Neural cell (in vitro differentiated cells): ENCODE data around the gene ODF4. TPM values are rescaled to one million over a fixed set of nuclear protein-coding genes. Genes with fewer than 3 reads are reported as not detected.

Source experiments
- H2AFZ ChIP-seq: fragments of 200-600, 300-800 bp; sonication (generic), shearing (Covaris generic); 2 replicates; pipeline ENCODE4 v1.6.0; 2014; ENCODE audit warnings: low read depth, mild to moderate bottlenecking, antibody characterized with exemption, low read length, moderate library complexity
- H3F3A ChIP-seq: fragments of 200-600 bp; shearing (Covaris generic); 2 replicates; pipeline ENCODE4 v1.6.1; 2016; ENCODE audit warnings: mild to moderate bottlenecking, moderate library complexity, mixed read lengths, antibody characterized with exemption, low read length; ENCODE audit not compliant: insufficient read depth, poor library complexity, severe bottlenecking
- H3K27ac ChIP-seq: fragments of 200-600, 300-800 bp; sonication (generic), shearing (Covaris generic); 2 replicates; pipeline ENCODE4 v1.5.1; 2014; ENCODE audit warnings: mild to moderate bottlenecking, low read length, moderate library complexity
- H3K27me3 ChIP-seq: fragments of 300-800, 200-600 bp; sonication (generic), shearing (Covaris generic); 2 replicates; pipeline ENCODE4 v1.6.0; 2014; ENCODE audit warnings: mild to moderate bottlenecking, low read depth, low read length, moderate library complexity; ENCODE audit not compliant: insufficient read depth
- H3K36me3 ChIP-seq: fragments of 300-800, 200-600 bp; sonication (generic), shearing (Covaris generic); 2 replicates; pipeline ENCODE4 v1.5.1; 2014; ENCODE audit warnings: mild to moderate bottlenecking, antibody characterized with exemption, low read length, moderate library complexity; ENCODE audit not compliant: insufficient read depth
- H3K4me2 ChIP-seq: fragments of 300-800, 200-600 bp; sonication (generic), shearing (Covaris generic); 2 replicates; pipeline ENCODE4 v1.6.0; 2014; ENCODE audit warnings: mild to moderate bottlenecking, low read length
- H3K4me3 ChIP-seq: fragments of 300-800, 200-600 bp; sonication (generic), shearing (Covaris generic); 2 replicates; pipeline ENCODE4 v1.5.1; 2014; ENCODE audit warnings: mild to moderate bottlenecking, low read length, moderate library complexity
- H3K79me2 ChIP-seq: fragments of 200-600 bp; shearing (Covaris generic); replicated peaks from 2 replicates; pipeline ENCODE4 v1.6.0; 2014; ENCODE audit warnings: mild to moderate bottlenecking, low read length, moderate library complexity; ENCODE audit not compliant: insufficient read depth
- H3K9ac ChIP-seq: fragments of 300-800, 200-600 bp; sonication (generic), shearing (Covaris generic); 2 replicates; pipeline ENCODE4 v1.6.1; 2016; ENCODE audit warnings: mild to moderate bottlenecking, low read length, mixed read lengths
- H3K9me2 ChIP-seq: fragments of 200-600 bp; shearing (Covaris generic); 2 replicates; pipeline ENCODE4 v1.6.1; 2016; ENCODE audit warnings: mild to moderate bottlenecking, low read length, mixed read lengths; ENCODE audit not compliant: insufficient read depth
- H3K9me3 ChIP-seq: fragments of 200-600, 300-800 bp; sonication (generic), shearing (Covaris generic); 2 replicates; pipeline ENCODE4 v1.6.1; 2016; ENCODE audit warnings: mild to moderate bottlenecking, mixed run types, low read length, moderate library complexity, mixed read lengths
- H4K20me1 ChIP-seq: fragments of 200-600 bp; shearing (Covaris generic); 2 replicates; pipeline ENCODE4 v1.6.1; 2016; ENCODE audit warnings: mild to moderate bottlenecking, mixed run types; ENCODE audit not compliant: insufficient read depth
- CTCF ChIP-seq: fragments of 450-650 bp; IDR thresholded peaks from 2 replicates; pipeline ENCODE4 v1.5.1; 2014; ENCODE audit warnings: antibody characterized with exemption, mild to moderate bottlenecking, moderate library complexity; ENCODE audit not compliant: poor library complexity, severe bottlenecking
- EP300 ChIP-seq: fragments of 450-650 bp; conservative IDR thresholded peaks from 2 replicates; pipeline ENCODE4 v1.6.1; 2014; ENCODE audit warnings: antibody characterized with exemption, mild to moderate bottlenecking, moderate library complexity; ENCODE audit not compliant: poor library complexity, severe bottlenecking
- EZH2 ChIP-seq: fragments of 200-600, 300-800 bp; shearing (Covaris generic), sonication (generic); IDR thresholded peaks from 2 replicates; pipeline ENCODE4 v1.6.1; 2014; ENCODE audit warnings: antibody characterized with exemption, low read length, borderline replicate concordance, mild to moderate bottlenecking; ENCODE audit not compliant: insufficient read depth, poor library complexity, severe bottlenecking
- MXI1 ChIP-seq: fragments of 450-650 bp; conservative IDR thresholded peaks from 2 replicates; pipeline ENCODE4 v1.6.1; 2014; ENCODE audit warnings: antibody characterized with exemption, mild to moderate bottlenecking; ENCODE audit not compliant: poor library complexity, severe bottlenecking
- POLR2AphosphoS5 ChIP-seq: IDR thresholded peaks from 2 replicates; pipeline ENCODE4 v1.6.1; 2012
- RAD21 ChIP-seq: fragments of 450-650 bp; conservative IDR thresholded peaks from 2 replicates; pipeline ENCODE4 v1.6.1; 2014; ENCODE audit warnings: antibody characterized with exemption, mild to moderate bottlenecking, moderate library complexity
- REST ChIP-seq: IDR thresholded peaks from 2 replicates; pipeline ENCODE4 v1.6.1; 2012; ENCODE audit warnings: borderline replicate concordance
- SMC3 ChIP-seq: fragments of 450-650 bp; conservative IDR thresholded peaks from 2 replicates; pipeline ENCODE4 v1.6.1; 2014; ENCODE audit warnings: antibody characterized with exemption, mild to moderate bottlenecking, moderate library complexity; ENCODE audit not compliant: poor library complexity
- TAF1 ChIP-seq: IDR thresholded peaks from 2 replicates; pipeline ENCODE4 v1.6.1; 2012; ENCODE audit warnings: low read depth
- polyA plus RNA-seq: library from polyadenylated mRNA; depleted of rRNA; stranded (reverse); fragments of >200 nt; gene quantifications from 2 replicates; pipeline ENCODE4 v1.2.3, GENCODE V29; 2014

Gene ODF4
- polyA plus RNA-seq, 1 donor from 2014 or later = not detected

- Histone ChIP-seq H4K20me1 (no peaks in the 10 kb centered on the region), H3K9me3 (no peaks in the 10 kb centered on the region), H3K36me3 (peaks cover 5% of the 10 kb centered on the region), H3K79me2 (no peaks in the 10 kb centered on the region), H3K27ac (no peak overlapping the region), H2AFZ (no peak overlapping the region), H3K4me3 (no peak overlapping the region), H3F3A (no peaks in the 10 kb centered on the region), H3K4me2 (no peak overlapping the region), H3K9ac (no peak overlapping the region), H3K9me2 (no peaks in the 10 kb centered on the region), H3K27me3 (no peaks in the 10 kb centered on the region)
- TF ChIP-seq RAD21 (no peak), POLR2AphosphoS5 (no peak), EP300 (no peak), MXI1 (no peak), SMC3 (no peak)
Measured at GRCh38 chr17:8365143-8365542, 25.5 kb downstream of the ODF4 start.

- Histone ChIP-seq H3K79me2 (no peaks in the 10 kb centered on the region), H3K4me2 (no peak overlapping the region), H3F3A (no peaks in the 10 kb centered on the region), H3K4me3 (no peak overlapping the region), H4K20me1 (no peaks in the 10 kb centered on the region), H3K36me3 (peaks cover 5% of the 10 kb centered on the region), H3K9me3 (no peaks in the 10 kb centered on the region), H2AFZ (no peak overlapping the region), H3K27ac (no peak overlapping the region), H3K9ac (no peak overlapping the region), H3K27me3 (no peaks in the 10 kb centered on the region), H3K9me2 (no peaks in the 10 kb centered on the region)
- TF ChIP-seq REST (no peak), MXI1 (no peak), SMC3 (no peak), EP300 (no peak)
Measured at GRCh38 chr17:8366231-8366630, 26.6 kb downstream of the ODF4 start.

- no peaks in the 10 kb centered on the region for H3F3A ChIP-seq
- H3K36me3 ChIP-seq = peaks cover 5% of the 10 kb centered on the region
- H3K9me2 ChIP-seq = no peaks in the 10 kb centered on the region
- H3K27ac ChIP-seq = no peak overlapping the region
- H3K9me3 ChIP-seq = no peaks in the 10 kb centered on the region
- H3K4me3 ChIP-seq = no peak overlapping the region
- no peak overlapping the region for H3K4me2 ChIP-seq
- no peak overlapping the region for H3K9ac ChIP-seq
- no peaks in the 10 kb centered on the region for H3K79me2 ChIP-seq
- no peaks in the 10 kb centered on the region for H3K27me3 ChIP-seq
- H4K20me1 ChIP-seq = no peaks in the 10 kb centered on the region
- H2AFZ ChIP-seq = no peak overlapping the region
- TF ChIP-seq RAD21 (no peak), EP300 (no peak), CTCF (no peak), POLR2AphosphoS5 (no peak), MXI1 (no peak), REST (no peak), TAF1 (no peak), SMC3 (no peak), EZH2 (no peak)
Measured at GRCh38 chr17:8368193-8368592, 28.6 kb downstream of the ODF4 start.
